GM12878 (cell line): Measurements from ENCODE around the gene PNPLA8. TPM values are rescaled to one million over a fixed set of nuclear protein-coding genes. Genes with fewer than 3 reads are reported as not detected.

Source experiments
- ATAC-seq: fragments of 200-7000 bp; cut with Tn5 transposase; 3 replicates; pipeline ENCODE4 v1.9.1; 2020; ENCODE audit warnings: mild to moderate bottlenecking, moderate library complexity
- BruUV-seq: library from RNA; stranded (reverse); fragments of 400-500 nt; replicated peaks from 2 replicates; lab custom pipeline; 2021; lab: Mats Ljungman, UMichigan
- CTCF ChIA-PET: fragments of 300-600 bp; sonication (Branson Sonifier 250); formaldehyde crosslinking; extraction: SDS; loops from one replicate; lab custom pipeline; 2021; ENCODE audit warnings: inconsistent platforms; lab: Yijun Ruan, JAX
- POLR2A ChIA-PET: fragments of 350-600 bp; formaldehyde crosslinking; extraction: SDS; loops from one replicate; lab custom pipeline; 2021; ENCODE audit warnings: inconsistent platforms; lab: Charles Lee
- RAD21 ChIA-PET: fragments of 300-600 bp; sonication (Branson Sonifier 250); formaldehyde crosslinking; loops from one replicate; lab custom pipeline; 2023; ENCODE audit warnings: antibody characterized with exemption; ENCODE audit not compliant: unreplicated experiment; lab: Charles Lee
- SMC1A ChIA-PET: fragments of 300-600 bp; sonication (Branson Sonifier 250); formaldehyde crosslinking; loops from one replicate; lab custom pipeline; 2023; ENCODE audit not compliant: unreplicated experiment, uncharacterized antibody; lab: Charles Lee
- DNase-seq: peaks from one replicate; pipeline ENCODE4 v3.0.0-alpha.2; 2011; ENCODE audit warnings: low read depth, low spot score
- FAIRE-seq: peaks from 3 replicates; lab custom pipeline; 2011; peaks lifted over from hg19 to GRCh38; lab: Jason Lieb, UNC
- H2AFZ ChIP-seq: 2 replicates; pipeline ENCODE4 v1.6.0; 2011; ENCODE audit warnings: low read depth, low read length, control low read depth; ENCODE audit not compliant: control insufficient read depth
- H3K27ac ChIP-seq: 2 replicates; pipeline ENCODE4 v1.5.1; 2011; ENCODE audit warnings: control low read depth; ENCODE audit not compliant: control insufficient read depth, insufficient read depth
- H3K27me3 ChIP-seq, 2 experiments: replicated peaks in 1 of 2; 2 replicates each; pipeline versions ENCODE4 v1.6.0 to v1.6.1; 2011; ENCODE audit warnings: low read length in 1 of 2; ENCODE audit not compliant: control insufficient read depth in 2 of 2, insufficient read depth in 2 of 2
- H3K36me3 ChIP-seq, 2 experiments: 2 replicates each; pipeline ENCODE4 v1.5.1; 2011; ENCODE audit warnings: low read length in 1 of 2; ENCODE audit not compliant: control insufficient read depth in 2 of 2, insufficient read depth in 2 of 2
- H3K4me1 ChIP-seq: 2 replicates; pipeline ENCODE4 v1.6.1; 2011; ENCODE audit warnings: mild to moderate bottlenecking, low read length, moderate library complexity, mixed read lengths; ENCODE audit not compliant: control insufficient read depth, insufficient read depth
- H3K4me2 ChIP-seq: 2 replicates; pipeline ENCODE4 v1.6.0; 2011; ENCODE audit warnings: control low read depth; ENCODE audit not compliant: control insufficient read depth, insufficient read depth
- H3K4me3 ChIP-seq: fragments of 200-600 bp; sonication (generic); 2 replicates; pipeline ENCODE4 v1.5.1; 2016
- H3K79me2 ChIP-seq: 2 replicates; pipeline ENCODE4 v1.6.0; 2011; ENCODE audit warnings: low read length; ENCODE audit not compliant: control insufficient read depth, insufficient read depth
- H3K9ac ChIP-seq: 2 replicates; pipeline ENCODE4 v1.8.0; 2011; ENCODE audit warnings: low read length, control low read depth, mixed read lengths; ENCODE audit not compliant: control insufficient read depth, insufficient read depth
- H3K9me3 ChIP-seq: replicated peaks from 3 replicates; pipeline ENCODE4 v1.5.1; 2011; ENCODE audit warnings: mild to moderate bottlenecking, low read length; ENCODE audit not compliant: control insufficient read depth, insufficient read depth
- H4K20me1 ChIP-seq: 2 replicates; pipeline ENCODE4 v1.6.0; 2011; ENCODE audit not compliant: control insufficient read depth, insufficient read depth
- CBX5 ChIP-seq: sonication (generic); IDR thresholded peaks from 2 replicates; pipeline ENCODE4 v1.6.1; 2016; ENCODE audit warnings: low read depth, moderate library complexity, mild to moderate bottlenecking, inconsistent platforms
- FOXK2 ChIP-seq: fragments of 450-650 bp; IDR thresholded peaks from 2 replicates; pipeline ENCODE4 v1.6.1; 2017; ENCODE audit warnings: mild to moderate bottlenecking, moderate library complexity
- MXI1 ChIP-seq: fragments of 150-350 bp; IDR thresholded peaks from 2 replicates; pipeline ENCODE4 v1.6.1; 2011; ENCODE audit warnings: low read depth, mild to moderate bottlenecking, inconsistent platforms, low read length, improper control_type of control experiment
- PAX8 ChIP-seq: fragments of 450-650 bp; IDR thresholded peaks from 2 replicates; pipeline ENCODE4 v1.6.1; 2017; ENCODE audit warnings: mild to moderate bottlenecking, moderate library complexity
- PBX3 ChIP-seq: IDR thresholded peaks from 2 replicates; pipeline ENCODE4 v1.6.1; 2011; ENCODE audit warnings: mild to moderate bottlenecking, low read depth, low read length, moderate library complexity; ENCODE audit not compliant: insufficient replicate concordance
- RBBP5 ChIP-seq: fragments of 200-600 bp; sonication (generic); conservative IDR thresholded peaks from 2 replicates; pipeline ENCODE4 v1.6.1; 2016
- SMAD5 ChIP-seq: IDR thresholded peaks from 2 replicates; pipeline ENCODE4 v1.6.1; 2016; ENCODE audit warnings: antibody characterized with exemption, low read depth
- STAT1 ChIP-seq: fragments of 450-650 bp; conservative IDR thresholded peaks from 2 replicates; pipeline ENCODE4 v1.6.1; 2014; ENCODE audit warnings: antibody characterized with exemption, mild to moderate bottlenecking
- SUZ12 ChIP-seq: fragments of 200-600 bp; sonication (generic); IDR thresholded peaks from one replicate; pipeline ENCODE4 v1.6.1; 2018; ENCODE audit warnings: antibody characterized with exemption, mild to moderate bottlenecking; ENCODE audit not compliant: unreplicated experiment
- WGBS: methylation state at CpG from one replicate; pipeline ENCODE4 v1.1.6; 2016; ENCODE audit warnings: low lambda C conversion rate; ENCODE audit not compliant: insufficient replicate concordance, insufficient coverage; ENCODE audit errors: missing lambda C conversion rate; 5-methylcytosine and 5-hydroxymethylcytosine counted together
- in situ Hi-C: fragments of 300-500 bp; cut with MboI; formaldehyde crosslinking; loops from 9 replicates; pipeline ENCODE4 v1.14.3; 2018; ENCODE audit warnings: mixed read lengths
- intact Hi-C: fragments of 100-400 bp; cut with micrococcal nuclease; formaldehyde crosslinking; loops from one replicate; pipeline ENCODE4 v1.14.2; 2022; ENCODE audit not compliant: unreplicated experiment
- polyA plus RNA-seq, 11 experiments: library from polyadenylated mRNA; depleted of rRNA in 4 of 11; unstranded in 6 of 11; stranded (reverse) in 5 of 11; fragments of >200 nt; fragmentation: Nextera tagmentation in 4 of 11; fragmentation: Illumina TruSeq in 1 of 11; extraction: Ambion mirVana in 4 of 11; extraction: Trizol in 1 of 11; gene quantifications; 1 replicate in 1 of 11; 2 replicates in 10 of 11; pipeline versions ENCODE4 v1.2.1 to v1.2.3, GENCODE V29; 2011 to 2016; ENCODE audit warnings: inconsistent platforms in 2 of 11, missing spikeins in 2 of 11, low read depth in 1 of 11
- total RNA-seq, 4 experiments: library from RNA; depleted of rRNA in 3 of 4; stranded (reverse); fragments of >200 nt in 3 of 4; fragmentation: Illumina TruSeq in 1 of 4; extraction: Trizol in 1 of 4; gene quantifications; 2 replicates each; pipeline versions ENCODE4 v1.2.1 to v1.2.3, GENCODE V29; 2013 to 2021
- TF ChIP-seq, protein P1 (sequence below): fragments of 450-650 bp; IDR thresholded peaks from 2 replicates; pipeline ENCODE4 v1.6.1; 2017; ENCODE audit warnings: mild to moderate bottlenecking
- TF ChIP-seq, protein P2 (sequence below): fragments of 450-650 bp; IDR thresholded peaks from 2 replicates; pipeline ENCODE4 v1.6.1; 2014; ENCODE audit warnings: mild to moderate bottlenecking

The PNPLA8 gene
- total and polyA plus RNA-seq, 10 of the 15 experiments (the other 5 are each of a cell fraction or from before 2014, with no cell fraction given), result 8.0 to 16.3 (median 12.2) TPM

- no TSS peak for BruUV-seq
- SMC1A ChIA-PET, result interaction anchor here (1.3 kb wide), 1 partner anchor 12 kb away, joined by 3 read pairs; no protein-coding TSS in a partner anchor
- no peak for FAIRE-seq
Measured at GRCh38 chr7:108425714-108426275, 100.1 kb downstream of the PNPLA8 start.

More at GRCh38 chr7:108425714-108426275, 100.1 kb downstream of the PNPLA8 start:
- WGBS, result 20% methylated on average over 2 of the region's 2 CpGs
- ChIA-PET RAD21 (no interaction called here), CTCF (no interaction called here), POLR2A (no interaction called here)
- Histone ChIP-seq H3K79me2 (no peaks in the 10 kb centered on the region), H3K27ac (no peak overlapping the region), H3K27me3 (peaks cover 0 to under 1% of the 10 kb centered on the region in 2 experiments; a peak in 2 of 4 replicates), H3K4me1 (no peaks in the 10 kb centered on the region), H3K9ac (no peak overlapping the region), H3K4me3 (no peak overlapping the region), H3K36me3 (no peaks in the 10 kb centered on the region), H3K9me3 (no peaks in the 10 kb centered on the region), H2AFZ (no peak overlapping the region), H3K4me2 (no peak overlapping the region), H4K20me1 (no peaks in the 10 kb centered on the region)
- ATAC-seq (no peak), DNase-seq (no peak)
- TF ChIP-seq SMAD5, result no peak
- TF ChIP-seq, protein P1, sequence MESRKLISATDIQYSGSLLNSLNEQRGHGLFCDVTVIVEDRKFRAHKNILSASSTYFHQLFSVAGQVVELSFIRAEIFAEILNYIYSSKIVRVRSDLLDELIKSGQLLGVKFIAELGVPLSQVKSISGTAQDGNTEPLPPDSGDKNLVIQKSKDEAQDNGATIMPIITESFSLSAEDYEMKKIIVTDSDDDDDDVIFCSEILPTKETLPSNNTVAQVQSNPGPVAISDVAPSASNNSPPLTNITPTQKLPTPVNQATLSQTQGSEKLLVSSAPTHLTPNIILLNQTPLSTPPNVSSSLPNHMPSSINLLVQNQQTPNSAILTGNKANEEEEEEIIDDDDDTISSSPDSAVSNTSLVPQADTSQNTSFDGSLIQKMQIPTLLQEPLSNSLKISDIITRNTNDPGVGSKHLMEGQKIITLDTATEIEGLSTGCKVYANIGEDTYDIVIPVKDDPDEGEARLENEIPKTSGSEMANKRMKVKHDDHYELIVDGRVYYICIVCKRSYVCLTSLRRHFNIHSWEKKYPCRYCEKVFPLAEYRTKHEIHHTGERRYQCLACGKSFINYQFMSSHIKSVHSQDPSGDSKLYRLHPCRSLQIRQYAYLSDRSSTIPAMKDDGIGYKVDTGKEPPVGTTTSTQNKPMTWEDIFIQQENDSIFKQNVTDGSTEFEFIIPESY, result no peak
- no peak for TF ChIP-seq PBX3
- no peak for TF ChIP-seq PAX8
- TF ChIP-seq FOXK2, result no peak
- TF ChIP-seq STAT1, result no peak
- TF ChIP-seq, protein P2, sequence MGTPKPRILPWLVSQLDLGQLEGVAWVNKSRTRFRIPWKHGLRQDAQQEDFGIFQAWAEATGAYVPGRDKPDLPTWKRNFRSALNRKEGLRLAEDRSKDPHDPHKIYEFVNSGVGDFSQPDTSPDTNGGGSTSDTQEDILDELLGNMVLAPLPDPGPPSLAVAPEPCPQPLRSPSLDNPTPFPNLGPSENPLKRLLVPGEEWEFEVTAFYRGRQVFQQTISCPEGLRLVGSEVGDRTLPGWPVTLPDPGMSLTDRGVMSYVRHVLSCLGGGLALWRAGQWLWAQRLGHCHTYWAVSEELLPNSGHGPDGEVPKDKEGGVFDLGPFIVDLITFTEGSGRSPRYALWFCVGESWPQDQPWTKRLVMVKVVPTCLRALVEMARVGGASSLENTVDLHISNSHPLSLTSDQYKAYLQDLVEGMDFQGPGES, result no peak
- TF ChIP-seq CBX5, result no peak
- TF ChIP-seq SUZ12, result no peak
- TF ChIP-seq RBBP5, result no peak
- no peak for TF ChIP-seq MXI1
- intact Hi-C loops, result no loop called here
- in situ Hi-C loops, result no loop called here
